NCI-H2227 (cell line): ENCODE measurements around the gene EVI2A.
"Not testable (repeated sequence)": the region's sequence is repeated elsewhere in the genome, so short reads cannot be mapped to it uniquely, and the experiment has no call there.

ENCODE experiments used
- DNase-seq: peaks from one replicate; lab custom pipeline; 2025; ENCODE audit not compliant: unreplicated experiment; lab: John Stamatoyannopoulos, UW

EVI2A gene

GRCh38 chr17:31313982-31314781, 7.2 kb downstream of the EVI2A start, which contains the start of gene EVI2B:
Gene EVI2B (minus strand): TSS chr17:31314054. CDS start chr17:31305609, 8,445 bp downstream.
- DNase-seq, result no peak

GRCh38 chr17:31312223-31312622, 9.2 kb downstream of the EVI2A start:
- not testable (repeated sequence) for DNase-seq

- no peak for DNase-seq
Measured at GRCh38 chr17:31311526-31311925, 9.9 kb downstream of the EVI2A start.

- DNase-seq, result no peak
Measured at GRCh38 chr17:31310886-31311285, 10.5 kb downstream of the EVI2A start.

- no peak for DNase-seq
Measured at GRCh38 chr17:31310260-31310659, 11.2 kb downstream of the EVI2A start.

GRCh38 chr17:31309556-31309955, 11.9 kb downstream of the EVI2A start:
- no peak for DNase-seq

- no peak for DNase-seq
Measured at GRCh38 chr17:31308372-31309334, 12.8 kb downstream of the EVI2A start.

- DNase-seq, result no peak
Measured at GRCh38 chr17:31307640-31308039, 13.8 kb downstream of the EVI2A start.

GRCh38 chr17:31299624-31300023, 21.8 kb downstream of the EVI2A start:
- no peak for DNase-seq

GRCh38 chr17:31297090-31297489, 24.3 kb downstream of the EVI2A start, which contains the start of gene OMG:
Gene OMG (minus strand): TSS chr17:31297239. CDS start chr17:31296331, 908 bp downstream.
- DNase-seq, result no peak

GRCh38 chr17:31296142-31296541, 25.3 kb downstream of the EVI2A start:
- no peak for DNase-seq

GRCh38 chr17:31295489-31295871, 25.9 kb downstream of the EVI2A start:
- DNase-seq, result no peak

GRCh38 chr17:31294820-31295488, 26.5 kb downstream of the EVI2A start:
- no peak for DNase-seq

- no peak for DNase-seq
Measured at GRCh38 chr17:31294231-31294630, 27.2 kb downstream of the EVI2A start.

GRCh38 chr17:31293581-31293980, 27.8 kb downstream of the EVI2A start:
- no peak for DNase-seq

- DNase-seq, result no peak
Measured at GRCh38 chr17:31291820-31292219, 29.6 kb downstream of the EVI2A start.

GRCh38 chr17:31289790-31290189, 31.6 kb downstream of the EVI2A start:
- DNase-seq, result no peak

- DNase-seq, result not testable (repeated sequence)
Measured at GRCh38 chr17:31287932-31288331, 33.5 kb downstream of the EVI2A start.

GRCh38 chr17:31286587-31286986, 34.8 kb downstream of the EVI2A start:
- DNase-seq, result no peak

GRCh38 chr17:31283841-31284240, 37.6 kb downstream of the EVI2A start:
- no peak for DNase-seq

GRCh38 chr17:31281061-31281460, 40.4 kb downstream of the EVI2A start:
- DNase-seq, result no peak
